Endothelial cell of umbilical vein (primary cell): ENCODE results near the gene NAGLU. TPM values are rescaled to one million over a fixed set of nuclear protein-coding genes. Genes with fewer than 3 reads are reported as not detected.

Source experiments
- BruUV-seq: library from RNA; stranded (reverse); fragments of 400-500 nt; replicated peaks from 2 replicates; lab custom pipeline; 2021; lab: Mats Ljungman, UMichigan
- CTCF ChIA-PET: fragments of 300-600, 350-600 bp; sonication (Branson Sonifier 250); formaldehyde crosslinking; loops from one replicate; lab custom pipeline; 2021; ENCODE audit warnings: antibody characterized with exemption, inconsistent platforms; lab: Charles Lee
- POLR2A ChIA-PET: fragments of 300-600, 350-600 bp; sonication (Branson Sonifier 250); formaldehyde crosslinking; loops from one replicate; lab custom pipeline; 2021; ENCODE audit warnings: antibody characterized with exemption, inconsistent platforms; lab: Charles Lee
- DNase-seq: peaks from one replicate; pipeline ENCODE4 v3.0.0-alpha.2; 2011; ENCODE audit warnings: low read depth, low spot score
- FAIRE-seq: peaks from 2 replicates; lab custom pipeline; 2011; peaks lifted over from hg19 to GRCh38; lab: Jason Lieb, UNC
- H2AFZ ChIP-seq: 2 replicates; pipeline ENCODE4 v1.6.0; 2012; ENCODE audit warnings: low read depth, low read length, control low read depth, inconsistent platforms
- H3K27ac ChIP-seq: 2 replicates; pipeline ENCODE4 v1.5.1; 2011; ENCODE audit warnings: low read depth, mild to moderate bottlenecking, control low read depth, low read length, moderate library complexity; ENCODE audit not compliant: insufficient read depth
- H3K27me3 ChIP-seq, 2 experiments: 2 replicates each; pipeline versions ENCODE4 v1.6.0 to v1.6.1; 2011; ENCODE audit warnings: low read length in 2 of 2, mixed read lengths in 1 of 2; ENCODE audit not compliant: control insufficient read depth in 2 of 2, insufficient read depth in 2 of 2
- H3K36me3 ChIP-seq, 2 experiments: 2 replicates in 1 of 2; 3 replicates in 1 of 2; pipeline ENCODE4 v1.5.1; 2011; ENCODE audit warnings: low read length in 2 of 2, mild to moderate bottlenecking in 1 of 2, moderate library complexity in 1 of 2; ENCODE audit not compliant: control insufficient read depth in 2 of 2, insufficient read depth in 2 of 2; ENCODE audit errors: extremely low read depth in 1 of 2
- H3K4me1 ChIP-seq: 3 replicates; pipeline ENCODE4 v1.5.1; 2011; ENCODE audit warnings: mild to moderate bottlenecking, low read length; ENCODE audit not compliant: control insufficient read depth, insufficient read depth; ENCODE audit errors: extremely low read depth
- H3K4me2 ChIP-seq: 2 replicates; pipeline ENCODE4 v1.6.1; 2011; ENCODE audit warnings: low read length, control low read depth, mixed read lengths; ENCODE audit not compliant: insufficient read depth
- H3K4me3 ChIP-seq, 3 experiments: fragments of 200-600 bp in 1 of 3; sonication (generic), shearing (Covaris generic) in 1 of 3; replicated peaks in 1 of 3; 2 replicates each; pipeline ENCODE4 v1.5.1; 2011 to 2016; ENCODE audit warnings: control low read depth in 3 of 3, low read length in 3 of 3, mild to moderate bottlenecking in 2 of 3, inconsistent platforms in 1 of 3, low read depth in 1 of 3, moderate library complexity in 1 of 3; ENCODE audit not compliant: insufficient read depth in 1 of 3
- H3K79me2 ChIP-seq: 2 replicates; pipeline ENCODE4 v1.6.0; 2012; ENCODE audit warnings: low read length, inconsistent platforms; ENCODE audit not compliant: control insufficient read depth, insufficient read depth
- H3K9ac ChIP-seq: replicated peaks from 2 replicates; pipeline ENCODE3; 2011; ENCODE audit warnings: low read length, control low read depth; ENCODE audit not compliant: insufficient read depth; ENCODE audit errors: extremely low read depth
- H3K9me1 ChIP-seq: replicated peaks from 3 replicates; pipeline ENCODE4 v1.6.0; 2011; ENCODE audit warnings: mild to moderate bottlenecking, low read length; ENCODE audit not compliant: control insufficient read depth, insufficient read depth; ENCODE audit errors: extremely low read depth
- H3K9me3 ChIP-seq: replicated peaks from 2 replicates; pipeline ENCODE4 v1.5.1; 2012; ENCODE audit warnings: low read length, inconsistent platforms; ENCODE audit not compliant: control insufficient read depth, insufficient read depth
- H4K20me1 ChIP-seq: replicated peaks from 2 replicates; pipeline ENCODE3; 2011; ENCODE audit warnings: mild to moderate bottlenecking, low read length; ENCODE audit not compliant: control insufficient read depth, insufficient read depth; ENCODE audit errors: extremely low read depth
- CTCF ChIP-seq, 2 donors: IDR thresholded peaks; 1 replicate in 1 of 2; 2 replicates in 1 of 2; pipeline ENCODE4 v1.5.1; 2011; ENCODE audit warnings: low read length in 2 of 2, mild to moderate bottlenecking in 2 of 2, moderate library complexity in 2 of 2, control low read depth in 1 of 2, inconsistent platforms in 1 of 2, low read depth in 1 of 2; ENCODE audit not compliant: insufficient read depth in 1 of 2; ENCODE audit errors: extremely low read depth in 1 of 2
- EZH2 ChIP-seq: IDR thresholded peaks from 2 replicates; pipeline ENCODE4 v1.6.1; 2012; ENCODE audit warnings: borderline replicate concordance, low read depth, mild to moderate bottlenecking, moderate library complexity, low read length, inconsistent platforms; ENCODE audit not compliant: severe bottlenecking
- FOS ChIP-seq: IDR thresholded peaks from 2 replicates; pipeline ENCODE4 v1.6.1; 2011; ENCODE audit warnings: mild to moderate bottlenecking, low read length, moderate library complexity, borderline replicate concordance; ENCODE audit not compliant: insufficient read depth
- GATA2 ChIP-seq: IDR thresholded peaks from 2 replicates; pipeline ENCODE4 v1.7.0; 2011; ENCODE audit warnings: low read depth, mild to moderate bottlenecking, moderate library complexity, mixed read lengths, low read length; ENCODE audit not compliant: insufficient read length, insufficient read depth
- JUN ChIP-seq: IDR thresholded peaks from 2 replicates; pipeline ENCODE4 v1.6.1; 2011; ENCODE audit warnings: borderline replicate concordance, low read depth; ENCODE audit not compliant: insufficient read length, insufficient read depth
- MAX ChIP-seq: IDR thresholded peaks from 2 replicates; pipeline ENCODE4 v1.6.1; 2011; ENCODE audit not compliant: insufficient read depth, insufficient read length
- MYC ChIP-seq: IDR thresholded peaks from one replicate; pipeline ENCODE4 v1.6.1; 2011; ENCODE audit warnings: mild to moderate bottlenecking, low read depth, low read length
- POLR2A ChIP-seq: IDR thresholded peaks from 2 replicates; pipeline ENCODE4 v1.6.1; 2012; ENCODE audit warnings: low read depth, mild to moderate bottlenecking, control low read depth, low read length
- POLR2AphosphoS5 ChIP-seq: IDR thresholded peaks from 2 replicates; pipeline ENCODE4 v1.6.1; 2012; ENCODE audit warnings: low read depth, mild to moderate bottlenecking, control low read depth, low read length, moderate library complexity; ENCODE audit not compliant: insufficient read depth
- dilution Hi-C: fragments of 300-500 bp; cut with MboI; formaldehyde crosslinking; loops from one replicate; pipeline ENCODE4 v1.15.0; 2019; ENCODE audit warnings: low sequenced_read_pairs; ENCODE audit not compliant: extremely low pct_ligation_motif_present
- intact Hi-C: fragments of 100-400 bp; cut with micrococcal nuclease; formaldehyde crosslinking; loops from one replicate; pipeline ENCODE4 v1.10.0; 2022
- polyA plus RNA-seq, 4 experiments: library from polyadenylated mRNA; depleted of rRNA in 3 of 4; stranded (reverse) in 3 of 4; unstranded in 1 of 4; fragments of >200 nt; gene quantifications; 2 replicates each; pipeline versions ENCODE4 v1.2.1 to v1.2.3, GENCODE V29; 2011 to 2012; ENCODE audit warnings: missing spikeins in 1 of 4
- total RNA-seq: library from RNA; stranded (reverse); gene quantifications from 2 replicates; pipeline ENCODE4 v1.2.3, GENCODE V29; 2021

NAGLU gene
- total and polyA plus RNA-seq, 2 donors (not counting 3 experiments of a cell fraction or from before 2014, with no cell fraction given) = 50.2 to 54.2 TPM

- H2AFZ ChIP-seq = no peak overlapping the region
- H3K79me2 ChIP-seq = peaks cover 28% of the 10 kb centered on the region
- H3K4me1 ChIP-seq = peaks cover 27% of the 10 kb centered on the region
- TF ChIP-seq POLR2AphosphoS5 = no peak
- no peak for TF ChIP-seq EZH2
- TF ChIP-seq FOS = no peak
- no peak for TF ChIP-seq MAX
- TF ChIP-seq POLR2A = no peak
- no peak for TF ChIP-seq CTCF (IDR thresholded peaks at IDR 0.05; ENCODE audit: extremely low read depth in 1 of 2, insufficient read depth in 1 of 2, low read depth in 1 of 2, low read length in 2 of 2)
- TF ChIP-seq GATA2 = no peak
- no peak for TF ChIP-seq JUN
- no peak for TF ChIP-seq MYC
- DNase-seq (no peak), FAIRE-seq (no peak)
- peak overlapping the region in 1 of 3 experiments; percentile 79 for H3K4me3 ChIP-seq
- no TSS peak for BruUV-seq
- ChIA-PET POLR2A (no interaction called here), CTCF (interaction anchor here (2.1 kb wide), 1 partner anchor 15 kb away, joined by 9 read pairs; the partner anchor contains the start of gene PSMC3IP)
- no peak overlapping the region for H3K9ac ChIP-seq
- H3K36me3 ChIP-seq = peaks cover 4 to 21% of the 10 kb centered on the region in 2 experiments
- dilution Hi-C loops (no loop called here), intact Hi-C loops (no loop called here)
- H3K27me3 ChIP-seq = no peaks in the 10 kb centered on the region
- no peaks in the 10 kb centered on the region for H3K9me1 ChIP-seq
- H3K9me3 ChIP-seq = no peaks in the 10 kb centered on the region
- H3K4me2 ChIP-seq = peak overlapping the region; percentile 75
- no peaks in the 10 kb centered on the region for H4K20me1 ChIP-seq
- no peak overlapping the region for H3K27ac ChIP-seq
These were observed 27.1 kb downstream of the NAGLU start for GRCh38 chr17:42563143-42563509.
